GM23248 (cell line): ENCODE results near the gene DDC. TPM values are rescaled to one million over a fixed set of nuclear protein-coding genes. Genes with fewer than 3 reads are reported as not detected.

Experiments
- DNase-seq: peaks from one replicate; pipeline ENCODE4 v3.0.0-alpha.2; 2015
- H2AFZ ChIP-seq: fragments of 200-600 bp; sonication (generic); 2 replicates; pipeline ENCODE4 v1.6.1; 2016; ENCODE audit warnings: antibody characterized with exemption
- H3F3A ChIP-seq: fragments of 200-600 bp; sonication (generic); 2 replicates; pipeline ENCODE4 v1.6.1; 2016; ENCODE audit warnings: mild to moderate bottlenecking, antibody characterized with exemption, mixed run types; ENCODE audit not compliant: insufficient read depth
- H3K27ac ChIP-seq: fragments of 200-600 bp; sonication (generic); 2 replicates; pipeline ENCODE4 v1.5.1; 2016; ENCODE audit warnings: mild to moderate bottlenecking
- H3K27me3 ChIP-seq: fragments of 200-600 bp; sonication (generic); replicated peaks from 2 replicates; pipeline ENCODE4 v1.6.1; 2016; ENCODE audit warnings: mild to moderate bottlenecking; ENCODE audit not compliant: insufficient read depth
- H3K36me3 ChIP-seq: fragments of 200-600 bp; sonication (generic); 2 replicates; pipeline ENCODE4 v1.6.1; 2016; ENCODE audit warnings: low read depth, mild to moderate bottlenecking
- H3K4me1 ChIP-seq: fragments of 200-600 bp; sonication (generic); 2 replicates; pipeline ENCODE4 v1.6.1; 2016; ENCODE audit warnings: mild to moderate bottlenecking; ENCODE audit not compliant: insufficient read depth
- H3K4me2 ChIP-seq: fragments of 200-600 bp; sonication (generic); one replicate; pipeline ENCODE4 v1.6.1; 2016; ENCODE audit warnings: mild to moderate bottlenecking; ENCODE audit not compliant: unreplicated experiment
- H3K4me3 ChIP-seq: fragments of 200-600 bp; sonication (generic); 2 replicates; pipeline ENCODE4 v1.5.1; 2016; ENCODE audit warnings: mild to moderate bottlenecking
- H3K79me2 ChIP-seq: fragments of 200-600 bp; sonication (generic); 2 replicates; pipeline ENCODE4 v1.6.1; 2016; ENCODE audit warnings: mild to moderate bottlenecking; ENCODE audit not compliant: insufficient read depth
- H3K9ac ChIP-seq: fragments of 200-600 bp; sonication (generic); 2 replicates; pipeline ENCODE4 v1.6.1; 2016; ENCODE audit warnings: mild to moderate bottlenecking
- H3K9me2 ChIP-seq: fragments of 200-600 bp; sonication (generic); 2 replicates; pipeline ENCODE4 v1.6.1; 2016; ENCODE audit warnings: mixed run types, mild to moderate bottlenecking, moderate library complexity; ENCODE audit not compliant: insufficient read depth
- H3K9me3 ChIP-seq: fragments of 200-600 bp; sonication (generic); one replicate; pipeline ENCODE4 v1.6.1; 2017; ENCODE audit warnings: low read depth
- H4K20me1 ChIP-seq: fragments of 200-600 bp; sonication (generic); 2 replicates; pipeline ENCODE4 v1.6.0; 2016; ENCODE audit not compliant: insufficient read depth
- EZH2 ChIP-seq: fragments of 200-600 bp; sonication (generic); IDR thresholded peaks from 2 replicates; pipeline ENCODE4 v1.6.1; 2018; ENCODE audit warnings: antibody characterized with exemption, mild to moderate bottlenecking; ENCODE audit not compliant: insufficient read depth, poor library complexity, severe bottlenecking
- EZH2phosphoT487 ChIP-seq: fragments of 200-600 bp; sonication (generic); IDR thresholded peaks from 2 replicates; pipeline ENCODE4 v1.6.1; 2018; ENCODE audit warnings: antibody characterized with exemption, moderate library complexity, mild to moderate bottlenecking, low read depth; ENCODE audit not compliant: insufficient read depth
- WGBS, 2 experiments: methylation state at CpG; one replicate each; pipeline ENCODE4 v1.1.6; 2015 to 2017; ENCODE audit warnings: low lambda C conversion rate in 2 of 2, low coverage in 1 of 2; ENCODE audit errors: missing lambda C conversion rate in 2 of 2; 5-methylcytosine and 5-hydroxymethylcytosine counted together
- in situ Hi-C: fragments of 300-500 bp; cut with MboI; formaldehyde crosslinking; loops from 2 replicates; pipeline ENCODE4 v1.15.0; 2020
- polyA plus RNA-seq: library from polyadenylated mRNA; unstranded; fragments of >200 nt; fragmentation: Nextera tagmentation; extraction: Ambion mirVana; gene quantifications from 2 replicates; pipeline ENCODE4 v1.2.1, GENCODE V29; 2016
- total RNA-seq: library from RNA; depleted of rRNA; stranded (reverse); fragments of >200 nt; shearing (Covaris generic); gene quantifications from 2 replicates; pipeline ENCODE4 v1.2.3, GENCODE V29; 2014

DDC gene
- total and polyA plus RNA-seq, 2 experiments from 2014 or later, result not detected

GRCh38 chr7:50477640-50478039 is 87.6 kb downstream of the DDC start:
- Histone ChIP-seq H3K27me3 (peaks cover 8% of the 10 kb centered on the region; the same call in 1 of the 2 replicates), H3K36me3 (no peaks in the 10 kb centered on the region), H3K4me1 (no peaks in the 10 kb centered on the region), H3K4me3 (no peak overlapping the region), H4K20me1 (no peaks in the 10 kb centered on the region), H3K27ac (no peak overlapping the region), H3K9me2 (no peaks in the 10 kb centered on the region), H3K9ac (no peak overlapping the region), H3K79me2 (no peaks in the 10 kb centered on the region), H2AFZ (no peak overlapping the region), H3F3A (no peaks in the 10 kb centered on the region), H3K9me3 (no peaks in the 10 kb centered on the region), H3K4me2 (no peak overlapping the region)
- WGBS, 2 experiments, result 51 to 54% methylated on average over 6 of the region's 6 CpGs
- in situ Hi-C loops, result loop anchor here (10.0 kb wide), 1 partner anchor 187 kb away; no protein-coding TSS in a partner anchor
- no peak for DNase-seq
- TF ChIP-seq EZH2, result no peak
- no peak for TF ChIP-seq EZH2phosphoT487

- H2AFZ ChIP-seq, result no peak overlapping the region
- H3K79me2 ChIP-seq, result no peaks in the 10 kb centered on the region
- TF ChIP-seq EZH2phosphoT487 (no peak), EZH2 (no peak)
- H3K27ac ChIP-seq, result no peak overlapping the region
- no peaks in the 10 kb centered on the region for H3F3A ChIP-seq
- H3K4me3 ChIP-seq, result no peak overlapping the region
- no peak for DNase-seq
- H3K36me3 ChIP-seq, result no peaks in the 10 kb centered on the region
- H3K27me3 ChIP-seq, result peaks cover 12% of the 10 kb centered on the region; the same call in 1 of the 2 replicates
- H3K9me3 ChIP-seq, result no peaks in the 10 kb centered on the region
- in situ Hi-C loops, result loop anchor here (10.0 kb wide), 1 partner anchor 188 kb away; no protein-coding TSS in a partner anchor
- no peak overlapping the region for H3K9ac ChIP-seq
- H4K20me1 ChIP-seq, result no peaks in the 10 kb centered on the region
- H3K4me1 ChIP-seq, result no peaks in the 10 kb centered on the region
- 74 to 76% methylated on average over 9 of the region's 9 CpGs for WGBS, 2 experiments
- H3K9me2 ChIP-seq, result no peaks in the 10 kb centered on the region
- H3K4me2 ChIP-seq, result no peak overlapping the region
Observed at GRCh38 chr7:50476953-50477625, 88.1 kb downstream of the DDC start.

- Histone ChIP-seq H3K79me2 (no peaks in the 10 kb centered on the region), H3K4me1 (no peaks in the 10 kb centered on the region), H3K4me2 (no peak overlapping the region), H4K20me1 (no peaks in the 10 kb centered on the region), H2AFZ (no peak overlapping the region), H3K9me3 (no peaks in the 10 kb centered on the region), H3K27me3 (peaks cover 12% of the 10 kb centered on the region; the same call in 1 of the 2 replicates), H3F3A (no peaks in the 10 kb centered on the region), H3K9ac (no peak overlapping the region), H3K9me2 (no peaks in the 10 kb centered on the region), H3K27ac (no peak overlapping the region), H3K4me3 (no peak overlapping the region), H3K36me3 (no peaks in the 10 kb centered on the region)
- no peak for DNase-seq
- in situ Hi-C loops, result loop anchor here (10.0 kb wide), 1 partner anchor 189 kb away; no protein-coding TSS in a partner anchor
- TF ChIP-seq EZH2phosphoT487, result no peak
- TF ChIP-seq EZH2, result no peak
- WGBS, 2 experiments, result 60 to 62% methylated on average over 4 of the region's 4 CpGs
Observed at GRCh38 chr7:50475340-50475739, 89.9 kb downstream of the DDC start.

DNA sequence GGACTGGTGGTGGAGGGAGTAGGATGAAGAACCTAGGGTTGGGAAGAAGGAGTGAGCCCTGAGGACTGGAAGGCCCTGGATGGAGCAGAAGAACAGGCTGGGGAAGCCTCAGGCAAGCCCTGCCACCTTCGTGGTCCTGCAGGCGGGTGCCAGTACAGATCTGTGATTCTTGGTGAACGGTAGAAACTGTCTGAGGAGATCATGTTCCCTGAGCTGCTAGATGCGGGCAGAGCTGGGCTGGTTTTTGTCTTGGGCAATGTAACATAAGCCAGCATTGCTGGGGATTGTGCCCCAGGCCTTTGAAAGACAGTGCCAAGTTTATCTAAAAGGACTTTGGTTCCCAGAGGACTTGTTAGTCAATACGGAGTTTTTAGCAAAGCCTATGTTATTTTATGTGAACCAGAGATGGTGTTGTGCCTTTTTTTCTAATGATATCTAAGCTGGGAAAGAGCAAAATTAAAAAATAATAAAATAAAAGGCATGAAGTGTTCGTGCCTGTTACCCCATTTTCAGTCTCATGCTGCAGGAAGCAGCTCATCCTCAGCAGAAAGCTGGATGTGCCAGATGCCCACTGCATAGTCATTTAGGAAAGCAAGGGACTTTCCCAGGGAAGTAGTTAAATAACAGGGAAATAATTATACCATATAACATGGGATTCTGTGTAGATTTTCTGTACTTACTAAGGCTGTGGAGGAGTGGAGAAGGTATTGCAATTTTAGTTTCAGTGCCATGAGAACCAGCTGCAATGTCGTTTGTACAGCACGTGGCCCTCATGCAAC is 90.6 kb downstream of the DDC start:
- no peaks in the 10 kb centered on the region for H3F3A ChIP-seq
- peaks cover 12% of the 10 kb centered on the region; the same call in 1 of the 2 replicates for H3K27me3 ChIP-seq
- no peaks in the 10 kb centered on the region for H3K4me1 ChIP-seq
- H3K36me3 ChIP-seq, result no peaks in the 10 kb centered on the region
- no peak for TF ChIP-seq EZH2
- no peak for TF ChIP-seq EZH2phosphoT487
- DNase-seq, result no peak
- in situ Hi-C loops, result loop anchor here (10.0 to 25.0 kb wide), 2 partner anchors 190 to 888 kb away; no protein-coding TSS in a partner anchor
- no peaks in the 10 kb centered on the region for H3K79me2 ChIP-seq
- H3K9ac ChIP-seq, result no peak overlapping the region
- no peak overlapping the region for H3K27ac ChIP-seq
- H3K4me3 ChIP-seq, result no peak overlapping the region
- no peak overlapping the region for H2AFZ ChIP-seq
- no peaks in the 10 kb centered on the region for H4K20me1 ChIP-seq
- H3K9me3 ChIP-seq, result no peaks in the 10 kb centered on the region
- no peaks in the 10 kb centered on the region for H3K9me2 ChIP-seq
- H3K4me2 ChIP-seq, result no peak overlapping the region
- 63 to 68% methylated on average over 8 of the region's 8 CpGs for WGBS, 2 experiments
